GM23338 (cell line): ENCODE measurements around the gene MYO1F. TPM values are rescaled to one million over a fixed set of nuclear protein-coding genes. Genes with fewer than 3 reads are reported as not detected.

Source experiments
- polyA plus RNA-seq: library from polyadenylated mRNA; unstranded; fragments of >200 nt; fragmentation: Nextera tagmentation; extraction: Ambion mirVana; gene quantifications from 2 replicates; pipeline ENCODE4 v1.2.1, GENCODE V29; 2016
- total RNA-seq: library from RNA; depleted of rRNA; stranded (reverse); fragments of >200 nt; shearing (Covaris generic); gene quantifications from 2 replicates; pipeline ENCODE4 v1.2.3, GENCODE V29; 2014; rRNA removed

MYO1F gene
- total and polyA plus RNA-seq, 2 experiments from 2014 or later = 3.9 to 5.7 TPM

Other genes starting within 250 kb of the MYO1F start
- 8.7 and 9.3 TPM in 2 replicates for gene KANK3, start 234.2 kb downstream of the MYO1F start, total RNA-seq
- 2.0 and 2.2 TPM in 2 replicates for gene KANK3, start 234.2 kb downstream of the MYO1F start, polyA plus RNA-seq
- gene ANGPTL4, start 213.3 kb downstream of the MYO1F start, total RNA-seq = 1.4 and 2.2 TPM in 2 replicates
- gene ANGPTL4, start 213.3 kb downstream of the MYO1F start, polyA plus RNA-seq = 1.9 and 2.1 TPM in 2 replicates
- 70.0 and 79.6 TPM in 2 replicates for gene RAB11B, start 187.1 kb downstream of the MYO1F start, total RNA-seq
- gene RAB11B, start 187.1 kb downstream of the MYO1F start, polyA plus RNA-seq = 64.8 and 66.0 TPM in 2 replicates
- 50.1 and 58.7 TPM in 2 replicates for gene MARCHF2, start 164.1 kb downstream of the MYO1F start, total RNA-seq
- gene MARCHF2, start 164.1 kb downstream of the MYO1F start, polyA plus RNA-seq = 18.9 and 20.7 TPM in 2 replicates
- gene HNRNPM, start 132.5 kb downstream of the MYO1F start, total RNA-seq = 359 and 389 TPM in 2 replicates
- 276 and 291 TPM in 2 replicates for gene HNRNPM, start 132.5 kb downstream of the MYO1F start, polyA plus RNA-seq
- gene PRAM1, start 74.8 kb downstream of the MYO1F start, total RNA-seq = 0.07 and 0.31 TPM in 2 replicates
- 0.54 TPM in 1 of 2 replicates, not detected in the other for gene PRAM1, start 74.8 kb downstream of the MYO1F start, polyA plus RNA-seq
- gene ZNF414, start 63.3 kb downstream of the MYO1F start, total RNA-seq = 29.2 and 45.0 TPM in 2 replicates
- 27.4 and 31.6 TPM in 2 replicates for gene ZNF414, start 63.3 kb downstream of the MYO1F start, polyA plus RNA-seq
- gene ADAMTS10, start 33.3 kb upstream of the MYO1F start, total RNA-seq = 25.9 and 29.0 TPM in 2 replicates
- 4.8 and 5.0 TPM in 2 replicates for gene ADAMTS10, start 33.3 kb upstream of the MYO1F start, polyA plus RNA-seq
- not detected in 2 replicates for gene NFILZ, start 53.2 kb upstream of the MYO1F start, total RNA-seq
- gene NFILZ, start 53.2 kb upstream of the MYO1F start, polyA plus RNA-seq = not detected in 2 replicates
- gene ACTL9, start 121.4 kb upstream of the MYO1F start, total RNA-seq = not detected in 2 replicates
- gene ACTL9, start 121.4 kb upstream of the MYO1F start, polyA plus RNA-seq = not detected in 2 replicates
- gene OR2Z1, start 144.2 kb upstream of the MYO1F start, total RNA-seq = not detected in 2 replicates
- gene OR2Z1, start 144.2 kb upstream of the MYO1F start, polyA plus RNA-seq = not detected in 2 replicates